Measurements from ENCODE around the gene PRDM9.

- TF ChIP-seq ZNF274 (IDR thresholded peaks at IDR 0.05; ENCODE audit: low read depth, low read length) (no peak), YY1 (IDR thresholded peaks at IDR 0.05; ENCODE audit: insufficient read depth, insufficient read length) (no peak), SUZ12 (IDR thresholded peaks at IDR 0.05; ENCODE audit: extremely low read depth, insufficient read depth, insufficient read length) (no peak)
Measured at GRCh38 chr5:23461576-23461975, 45.8 kb upstream of the PRDM9 start.

Measured in NT2/D1 (cell line).